ENCODE data around the gene PTGES3.
"Not testable (repeated sequence)": the region's sequence is repeated elsewhere in the genome, so short reads cannot be mapped to it uniquely, and the experiment has no call there.

The PTGES3 gene

GRCh38 chr12:56688129-56688845, at the start of gene PTGES3:
PTGES3 (minus strand) TSS chr12:56688284; CDS start chr12:56687999, 285 bp downstream.
- no peak for FAIRE-seq

GRCh38 chr12:56728139-56728861, 40.2 kb upstream of the PTGES3 start:
- no peak for FAIRE-seq

GRCh38 chr12:56726196-56726675, 38.2 kb upstream of the PTGES3 start:
- not testable (repeated sequence) for FAIRE-seq

GRCh38 chr12:56725723-56726102, 37.6 kb upstream of the PTGES3 start:
- no peak for FAIRE-seq

- FAIRE-seq: no peak
Measured at GRCh38 chr12:56724972-56725722, 37.1 kb upstream of the PTGES3 start, which contains the start of gene NACA. NACA (minus strand) TSS chr12:56725299; CDS start chr12:56724521, 778 bp downstream.

GRCh38 chr12:56724701-56724971, 36.6 kb upstream of the PTGES3 start:
- FAIRE-seq: no peak

GRCh38 chr12:56723889-56724700, 36.0 kb upstream of the PTGES3 start:
- no peak for FAIRE-seq

GRCh38 chr12:56723352-56723751, 35.3 kb upstream of the PTGES3 start:
- FAIRE-seq: no peak

GRCh38 chr12:56722832-56723231, 34.7 kb upstream of the PTGES3 start:
- no peak for FAIRE-seq

- no peak for FAIRE-seq
Measured at GRCh38 chr12:56721721-56722120, 33.6 kb upstream of the PTGES3 start.

GRCh38 chr12:56721216-56721615, 33.1 kb upstream of the PTGES3 start:
- no peak for FAIRE-seq

GRCh38 chr12:56720731-56721151, 32.7 kb upstream of the PTGES3 start:
- FAIRE-seq: no peak

GRCh38 chr12:56719056-56719455, 31.0 kb upstream of the PTGES3 start:
- FAIRE-seq: no peak

- no peak for FAIRE-seq
Measured at GRCh38 chr12:56718636-56719035, 30.6 kb upstream of the PTGES3 start.

- FAIRE-seq: no peak
Measured at GRCh38 chr12:56718149-56718548, 30.1 kb upstream of the PTGES3 start.

GRCh38 chr12:56716933-56717880, 29.1 kb upstream of the PTGES3 start:
- no peak for FAIRE-seq

- FAIRE-seq: no peak
Measured at GRCh38 chr12:56716458-56716857, 28.4 kb upstream of the PTGES3 start.

GRCh38 chr12:56715798-56716197, 27.7 kb upstream of the PTGES3 start:
- no peak for FAIRE-seq

- no peak for FAIRE-seq
Measured at GRCh38 chr12:56714431-56714929, 26.4 kb upstream of the PTGES3 start.

GRCh38 chr12:56713345-56713744, 25.3 kb upstream of the PTGES3 start:
- no peak for FAIRE-seq

- FAIRE-seq: no peak
Measured at GRCh38 chr12:56709759-56710376, 21.8 kb upstream of the PTGES3 start.
